ENCODE data around the gene ASIP. TPM values are rescaled to one million over a fixed set of nuclear protein-coding genes. Genes with fewer than 3 reads are reported as not detected.

Gene ASIP
- total and polyA plus RNA-seq, 2 of the 13 experiments (the other 11 are each of a cell fraction or from before 2014, with no cell fraction given), result not detected

- TF ChIP-seq ZNF646 (CRISPR knock-in tag; IDR thresholded peaks at IDR 0.05) (no peak), GZF1 (CRISPR knock-in tag; IDR thresholded peaks at IDR 0.05) (no peak; the same call in none of the 2 replicates), TCF7 (IDR thresholded peaks at IDR 0.05; ENCODE audit: low read depth) (no peak), ZFP36L2 (CRISPR knock-in tag; IDR thresholded peaks at IDR 0.05) (no peak), ZNF292 (CRISPR knock-in tag; IDR thresholded peaks at IDR 0.05; ENCODE audit: borderline replicate concordance, low read depth) (peak; percentile 85; the same call in 1 of the 2 replicates), MEIS2 (CRISPR knock-in tag; IDR thresholded peaks at IDR 0.05) (peak; percentile 18; the same call in 1 of the 2 replicates), AFF4 (CRISPR knock-in tag; IDR thresholded peaks at IDR 0.05) (no peak), ZNF577 (CRISPR knock-in tag; IDR thresholded peaks at IDR 0.05; ENCODE audit: borderline replicate concordance, low read depth) (0 out of 2 replicates have a peak, but pooled peaks have one; percentile 45), DMTF1 (CRISPR knock-in tag; IDR thresholded peaks at IDR 0.05) (peak; percentile 73; the same call in 1 of the 2 replicates), HMGA1 (CRISPR knock-in tag; conservative IDR thresholded peaks at IDR 0.05) (no peak), SP4 (CRISPR knock-in tag; IDR thresholded peaks at IDR 0.05) (peak; percentile 78; the same call in 1 of the 2 replicates), KAT8 (CRISPR knock-in tag; IDR thresholded peaks at IDR 0.05) (peak; percentile 79), ZNF883 (CRISPR knock-in tag; IDR thresholded peaks at IDR 0.05; ENCODE audit: not compliant biosample characterization) (peak; percentile 89), ATF7 (IDR thresholded peaks at IDR 0.05) (no peak), ATF7 (CRISPR knock-in tag; IDR thresholded peaks at IDR 0.05) (no peak)
Measured at GRCh38 chr20:34312544-34313217, 71.5 kb downstream of the ASIP start (continued).

All from HepG2 (cell line).